HG03060 (cell line): ENCODE results near the gene TMPRSS11B.
"Not testable (repeated sequence)": the region's sequence is repeated elsewhere in the genome, so short reads cannot be mapped to it uniquely, and the experiment has no call there.

ENCODE experiments used
- ATAC-seq: cut with Tn5 transposase; IDR thresholded peaks from one replicate; pipeline ENCODE4 v1.9.1; 2021; ENCODE audit warnings: low read depth, moderate number of reproducible peaks; ENCODE audit not compliant: unreplicated experiment

TMPRSS11B gene

GRCh38 chr4:68228568-68228967 is 16.9 kb downstream of the TMPRSS11B start:
- ATAC-seq: no peak

- no peak for ATAC-seq
These were observed 27.4 kb downstream of the TMPRSS11B start for GRCh38 chr4:68218044-68218443.

GRCh38 chr4:68216501-68216900 is 29.0 kb downstream of the TMPRSS11B start:
- no peak for ATAC-seq

GRCh38 chr4:68209003-68209402 is 36.5 kb downstream of the TMPRSS11B start:
- ATAC-seq: no peak

GRCh38 chr4:68194305-68194704 is 51.2 kb downstream of the TMPRSS11B start:
- ATAC-seq: not testable (repeated sequence)

- no peak for ATAC-seq
These were observed 52.3 kb downstream of the TMPRSS11B start for GRCh38 chr4:68193194-68193593.

GRCh38 chr4:68187145-68187544 is 58.3 kb downstream of the TMPRSS11B start:
- ATAC-seq: no peak

GRCh38 chr4:68184923-68185322 is 60.6 kb downstream of the TMPRSS11B start:
- no peak for ATAC-seq

GRCh38 chr4:68183417-68183816 is 62.1 kb downstream of the TMPRSS11B start:
- ATAC-seq: no peak

GRCh38 chr4:68182382-68182820 is 63.1 kb downstream of the TMPRSS11B start:
- no peak for ATAC-seq

- ATAC-seq: no peak
These were observed 64.5 kb downstream of the TMPRSS11B start for GRCh38 chr4:68180849-68181526.

GRCh38 chr4:68176904-68177303 is 68.6 kb downstream of the TMPRSS11B start:
- no peak for ATAC-seq
